B cell (primary cell): ENCODE measurements around the gene NLRP5. TPM values are rescaled to one million over a fixed set of nuclear protein-coding genes. Genes with fewer than 3 reads are reported as not detected.

Experiments used
- ATAC-seq: fragments of 200-7000 bp; cut with Tn5 transposase; one replicate; pipeline ENCODE4 v1.10.0; 2021; ENCODE audit warnings: low read depth, mild to moderate bottlenecking, moderate number of reproducible peaks, moderate library complexity
- CTCF ChIA-PET: fragments of 350-600 bp; sonication (Branson Sonifier 250); formaldehyde crosslinking; loops from one replicate; lab custom pipeline; 2021; ENCODE audit warnings: antibody characterized with exemption, inconsistent platforms; lab: Charles Lee
- POLR2A ChIA-PET: fragments of 350-600 bp; sonication (Branson Sonifier 250); formaldehyde crosslinking; loops from one replicate; lab custom pipeline; 2021; ENCODE audit warnings: antibody characterized with exemption; lab: Charles Lee
- DNase-seq: peaks from one replicate; pipeline ENCODE4 v3.0.0; 2013
- H2AFZ ChIP-seq: 2 replicates; pipeline ENCODE4 v1.6.1; 2012; ENCODE audit warnings: mild to moderate bottlenecking, low read depth, low read length; ENCODE audit not compliant: insufficient read depth, poor library complexity, severe bottlenecking
- H3K27ac ChIP-seq, 2 donors: 1 replicate in 1 of 2; 2 replicates in 1 of 2; pipeline ENCODE4 v1.5.1; 2012 to 2013; ENCODE audit warnings: low read length in 2 of 2, mild to moderate bottlenecking in 2 of 2, moderate library complexity in 1 of 2
- H3K27me3 ChIP-seq, 4 experiments: fragments of 200-600 bp in 1 of 4; sonication (generic) in 1 of 4; replicated peaks in 1 of 4; 1 replicate in 2 of 4; 2 replicates in 2 of 4; pipeline versions ENCODE4 v1.6.1 to v1.7.0; 2013 to 2016; ENCODE audit warnings: low read length in 3 of 4, mild to moderate bottlenecking in 2 of 4, mixed read lengths in 1 of 4, moderate library complexity in 1 of 4; ENCODE audit not compliant: insufficient read depth in 4 of 4, control insufficient read depth in 3 of 4; ENCODE audit errors: control extremely low read depth in 1 of 4
- H3K36me3 ChIP-seq, 2 experiments: replicated peaks in 1 of 2; 1 replicate in 1 of 2; 2 replicates in 1 of 2; pipeline versions ENCODE4 v1.6.1 to v1.7.1; 2013; ENCODE audit warnings: low read length in 1 of 2; ENCODE audit not compliant: insufficient read depth in 2 of 2, control insufficient read depth in 1 of 2; ENCODE audit errors: control extremely low read depth in 1 of 2, extremely low read depth in 1 of 2
- H3K4me1 ChIP-seq, 2 donors: fragments of 200-600 bp in 1 of 2; sonication (generic) in 1 of 2; 1 replicate in 1 of 2; 2 replicates in 1 of 2; pipeline versions ENCODE4 v1.5.1 to v1.6.1; 2013 to 2017; ENCODE audit warnings: low read length in 2 of 2; ENCODE audit not compliant: control insufficient read depth in 2 of 2, insufficient read depth in 2 of 2
- H3K4me2 ChIP-seq: replicated peaks from 2 replicates; pipeline ENCODE3; 2012; ENCODE audit warnings: mild to moderate bottlenecking, low read depth, low read length; ENCODE audit not compliant: poor library complexity, severe bottlenecking
- H3K4me3 ChIP-seq, 5 experiments: fragments of 200-600 bp in 1 of 5; sonication (generic) in 1 of 5; 1 replicate in 3 of 5; 2 replicates in 2 of 5; pipeline versions ENCODE4 v1.5.1 to v1.7.0; 2011 to 2016; ENCODE audit warnings: low read length in 4 of 5, mild to moderate bottlenecking in 4 of 5, low read depth in 2 of 5, control low read depth in 1 of 5, moderate library complexity in 1 of 5; ENCODE audit not compliant: insufficient read depth in 1 of 5; ENCODE audit errors: control extremely low read depth in 1 of 5, extremely low read depth in 1 of 5
- H3K79me2 ChIP-seq: fragments of 200-600 bp; sonication (generic); one replicate; pipeline ENCODE4 v1.6.0; 2016; ENCODE audit warnings: low read length; ENCODE audit not compliant: control insufficient read depth, insufficient read depth
- H3K9ac ChIP-seq: fragments of 200-600 bp; sonication (generic); 2 replicates; pipeline ENCODE4 v1.6.1; 2017; ENCODE audit warnings: mild to moderate bottlenecking, low read length, moderate library complexity
- H3K9me3 ChIP-seq, 3 donors: one replicate each; pipeline versions ENCODE4 v1.6.1 to v1.7.1; 2013; ENCODE audit warnings: low read length in 2 of 3; ENCODE audit not compliant: control insufficient read depth in 2 of 3, insufficient read depth in 1 of 3; ENCODE audit errors: control extremely low read depth in 1 of 3
- H4K20me1 ChIP-seq: 2 replicates; pipeline ENCODE4 v1.6.0; 2012; ENCODE audit warnings: mild to moderate bottlenecking, low read length; ENCODE audit not compliant: insufficient read depth, control insufficient read depth, poor library complexity, severe bottlenecking
- H3K27ac Mint-ChIP-seq: one replicate; pipeline ENCODE4 v1.8.0; 2021; ENCODE audit warnings: mixed read lengths
- H3K27me3 Mint-ChIP-seq: one replicate; pipeline ENCODE4 v1.8.0; 2021; ENCODE audit warnings: mixed read lengths
- H3K4me1 Mint-ChIP-seq: one replicate; pipeline ENCODE4 v1.8.0; 2021; ENCODE audit warnings: mixed read lengths
- H3K4me3 Mint-ChIP-seq: one replicate; pipeline ENCODE4 v1.8.0; 2021; ENCODE audit warnings: mixed read lengths
- H3K9me3 Mint-ChIP-seq: one replicate; pipeline ENCODE4 v1.8.0; 2022; ENCODE audit warnings: mixed read lengths; ENCODE audit not compliant: insufficient read depth
- EZH2 ChIP-seq: IDR thresholded peaks from 2 replicates; pipeline ENCODE4 v1.6.1; 2012; ENCODE audit warnings: borderline replicate concordance, low read depth, mild to moderate bottlenecking, moderate library complexity, low read length; ENCODE audit not compliant: insufficient read depth, poor library complexity, severe bottlenecking
- WGBS: methylation state at CpG from one replicate; pipeline ENCODE4 v1.1.5; 2013; ENCODE audit warnings: missing lambda C conversion rate; ENCODE audit not compliant: insufficient coverage; 5-methylcytosine and 5-hydroxymethylcytosine counted together
- intact Hi-C: fragments of 100-400 bp; cut with micrococcal nuclease; formaldehyde crosslinking; loops from one replicate; pipeline ENCODE4 v1.10.0; 2022
- polyA plus RNA-seq: library from polyadenylated mRNA; depleted of rRNA; stranded (reverse); fragments of >200 nt; gene quantifications from 2 replicates; pipeline ENCODE4 v1.2.3, GENCODE V29; 2012
- total RNA-seq, 2 donors: library from RNA; stranded (reverse); fragments of 120-200 nt in 1 of 2; gene quantifications; 1 replicate in 1 of 2; 2 replicates in 1 of 2; pipeline versions ENCODE4 v1.2.3 to v1.2.4, GENCODE V29; 2013 to 2022
- TF ChIP-seq, protein P1 (sequence below): fragments of 200-600 bp; IDR thresholded peaks from one replicate; pipeline ENCODE4 v1.8.0; 2022; ENCODE audit warnings: antibody characterized with exemption, mild to moderate bottlenecking

NLRP5 gene
- total and polyA plus RNA-seq, 2 donors (not counting 1 experiment from before 2014, with no cell fraction given) = not detected

GRCh38 chr19:56098731-56099568 is 112.4 kb downstream of the NLRP5 start:
- H2AFZ ChIP-seq = no peak overlapping the region
- H3K27me3 ChIP-seq = no peaks in the 10 kb centered on the region
- no peak overlapping the region for H3K9ac ChIP-seq
- no peak overlapping the region for H3K4me2 ChIP-seq
- no peaks in the 10 kb centered on the region for H3K9me3 ChIP-seq
- ChIA-PET CTCF (no interaction called here), POLR2A (no interaction called here)
- no peak for TF ChIP-seq EZH2
- TF ChIP-seq, protein P1, sequence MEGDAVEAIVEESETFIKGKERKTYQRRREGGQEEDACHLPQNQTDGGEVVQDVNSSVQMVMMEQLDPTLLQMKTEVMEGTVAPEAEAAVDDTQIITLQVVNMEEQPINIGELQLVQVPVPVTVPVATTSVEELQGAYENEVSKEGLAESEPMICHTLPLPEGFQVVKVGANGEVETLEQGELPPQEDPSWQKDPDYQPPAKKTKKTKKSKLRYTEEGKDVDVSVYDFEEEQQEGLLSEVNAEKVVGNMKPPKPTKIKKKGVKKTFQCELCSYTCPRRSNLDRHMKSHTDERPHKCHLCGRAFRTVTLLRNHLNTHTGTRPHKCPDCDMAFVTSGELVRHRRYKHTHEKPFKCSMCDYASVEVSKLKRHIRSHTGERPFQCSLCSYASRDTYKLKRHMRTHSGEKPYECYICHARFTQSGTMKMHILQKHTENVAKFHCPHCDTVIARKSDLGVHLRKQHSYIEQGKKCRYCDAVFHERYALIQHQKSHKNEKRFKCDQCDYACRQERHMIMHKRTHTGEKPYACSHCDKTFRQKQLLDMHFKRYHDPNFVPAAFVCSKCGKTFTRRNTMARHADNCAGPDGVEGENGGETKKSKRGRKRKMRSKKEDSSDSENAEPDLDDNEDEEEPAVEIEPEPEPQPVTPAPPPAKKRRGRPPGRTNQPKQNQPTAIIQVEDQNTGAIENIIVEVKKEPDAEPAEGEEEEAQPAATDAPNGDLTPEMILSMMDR = no peak
- no peak for ATAC-seq
- H3K36me3 ChIP-seq = peaks cover 0 to 48% of the 10 kb centered on the region in 2 experiments
- peaks cover 82% of the 10 kb centered on the region for H4K20me1 ChIP-seq
- H3K4me3 ChIP-seq = no peak overlapping the region
- intact Hi-C loops = no loop called here
- DNase-seq = no peak
- H3K79me2 ChIP-seq = peaks cover 68% of the 10 kb centered on the region
- Mint-ChIP-seq H3K4me3 (no peak overlapping the region), H3K27me3 (no peaks in the 10 kb centered on the region), H3K27ac (no peak overlapping the region), H3K9me3 (no peaks in the 10 kb centered on the region), H3K4me1 (peaks cover 4% of the 10 kb centered on the region)
- 98% methylated on average over 30 of the region's 34 CpGs for WGBS
- H3K4me1 ChIP-seq = no peaks in the 10 kb centered on the region
- H3K27ac ChIP-seq = no peak overlapping the region
